ENCODE data around the gene PELI2. TPM values are rescaled to one million over a fixed set of nuclear protein-coding genes. Genes with fewer than 3 reads are reported as not detected.

Gene PELI2
- total RNA-seq, 2 experiments from 2014 or later: 0.57 to 0.68 TPM

- Mint-ChIP-seq H3K36me3 (ENCODE audit: low read depth) (no peaks in the 10 kb centered on the region), H3K27me3 (ENCODE audit: low read depth) (no peaks in the 10 kb centered on the region), H3K27ac (no peak overlapping the region), H3K9me3 (ENCODE audit: insufficient read depth) (no peaks in the 10 kb centered on the region), H3K4me3 (no peak overlapping the region), H3K4me1 (ENCODE audit: low read depth) (no peaks in the 10 kb centered on the region)
- ATAC-seq (no peak), DNase-seq (no peak)
- CTCF ChIA-PET: no interaction called here
- POLR2A ChIA-PET: no interaction called here
Measured at GRCh38 chr14:56244138-56244789, 126.1 kb downstream of the PELI2 start.

- Mint-ChIP-seq H3K27ac (no peak overlapping the region), H3K4me3 (no peak overlapping the region), H3K36me3 (ENCODE audit: low read depth) (no peaks in the 10 kb centered on the region), H3K9me3 (ENCODE audit: insufficient read depth) (no peaks in the 10 kb centered on the region), H3K4me1 (ENCODE audit: low read depth) (no peaks in the 10 kb centered on the region), H3K27me3 (ENCODE audit: low read depth) (no peaks in the 10 kb centered on the region)
- ChIA-PET POLR2A (no interaction called here), CTCF (no interaction called here)
- ATAC-seq (no peak), DNase-seq (no peak)
Measured at GRCh38 chr14:56247495-56248200, 129.4 kb downstream of the PELI2 start.

DNA sequence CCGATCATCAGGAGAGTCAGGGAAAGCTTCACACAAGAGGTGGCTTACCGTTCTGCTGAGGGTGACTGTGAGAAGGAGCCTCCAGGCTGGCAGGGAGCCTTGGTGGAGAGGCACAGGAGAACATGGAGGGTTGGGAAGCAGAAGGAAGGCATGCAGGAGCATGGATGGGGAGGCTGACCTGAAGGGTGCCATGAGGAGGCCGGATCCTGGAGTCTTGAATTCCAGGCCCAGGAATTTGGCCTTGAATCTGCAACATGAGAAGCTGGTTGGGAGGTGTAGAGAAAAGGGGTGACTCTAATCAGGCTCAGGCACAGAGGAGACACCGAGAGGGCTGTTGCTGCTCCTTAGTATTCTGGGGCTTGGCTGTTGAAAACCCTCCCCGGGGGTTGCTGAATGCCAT is 130.2 kb downstream of the PELI2 start:
- H3K4me3 Mint-ChIP-seq: no peak overlapping the region
- no peaks in the 10 kb centered on the region for H3K27me3 Mint-ChIP-seq (ENCODE audit: low read depth)
- POLR2A ChIA-PET: no interaction called here
- H3K36me3 Mint-ChIP-seq (ENCODE audit: low read depth): no peaks in the 10 kb centered on the region
- DNase-seq: no peak
- H3K27ac Mint-ChIP-seq: no peak overlapping the region
- no peaks in the 10 kb centered on the region for H3K9me3 Mint-ChIP-seq (ENCODE audit: insufficient read depth)
- no peaks in the 10 kb centered on the region for H3K4me1 Mint-ChIP-seq (ENCODE audit: low read depth)
- CTCF ChIA-PET: no interaction called here
- no peak for ATAC-seq

DNA sequence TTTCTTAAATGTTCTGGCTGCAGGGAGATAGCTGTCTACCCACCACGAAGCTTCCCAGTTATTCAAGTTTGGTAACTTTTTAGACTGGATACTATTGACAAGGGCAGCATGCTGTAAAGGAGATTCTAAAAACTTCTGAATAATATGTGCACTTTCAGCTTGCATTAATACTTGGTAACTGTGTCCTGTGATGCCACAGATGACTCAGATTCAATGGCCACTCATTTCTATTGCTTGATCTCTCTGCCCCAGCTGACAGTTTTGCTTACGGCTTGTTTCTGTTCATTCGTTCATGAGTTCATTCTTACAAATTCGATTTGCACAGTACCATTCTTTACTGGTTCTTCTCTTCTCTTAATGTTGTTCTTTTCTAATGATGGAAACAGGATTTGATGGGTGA is 142.8 kb downstream of the PELI2 start:
- ChIA-PET CTCF (no interaction called here), POLR2A (no interaction called here)
- no peak overlapping the region for H3K4me3 Mint-ChIP-seq
- no peaks in the 10 kb centered on the region for H3K27me3 Mint-ChIP-seq (ENCODE audit: low read depth)
- DNase-seq (no peak), ATAC-seq (no peak)
- H3K4me1 Mint-ChIP-seq (ENCODE audit: low read depth): no peaks in the 10 kb centered on the region
- H3K36me3 Mint-ChIP-seq (ENCODE audit: low read depth): no peaks in the 10 kb centered on the region
- H3K9me3 Mint-ChIP-seq (ENCODE audit: insufficient read depth): no peaks in the 10 kb centered on the region
- H3K27ac Mint-ChIP-seq: no peak overlapping the region

GRCh38 chr14:56262530-56262929 is 144.3 kb downstream of the PELI2 start:
- Mint-ChIP-seq H3K36me3 (ENCODE audit: low read depth) (no peaks in the 10 kb centered on the region), H3K27ac (no peak overlapping the region), H3K27me3 (ENCODE audit: low read depth) (no peaks in the 10 kb centered on the region), H3K9me3 (ENCODE audit: insufficient read depth) (no peaks in the 10 kb centered on the region), H3K4me1 (ENCODE audit: low read depth) (no peaks in the 10 kb centered on the region), H3K4me3 (no peak overlapping the region)
- DNase-seq (no peak), ATAC-seq (no peak)
- CTCF ChIA-PET: no interaction called here
- POLR2A ChIA-PET: no interaction called here

GRCh38 chr14:56268039-56268438 is 149.8 kb downstream of the PELI2 start:
- Mint-ChIP-seq H3K27me3 (ENCODE audit: low read depth) (no peaks in the 10 kb centered on the region), H3K9me3 (ENCODE audit: insufficient read depth) (no peaks in the 10 kb centered on the region), H3K36me3 (ENCODE audit: low read depth) (no peaks in the 10 kb centered on the region), H3K27ac (no peak overlapping the region), H3K4me3 (no peak overlapping the region), H3K4me1 (ENCODE audit: low read depth) (no peaks in the 10 kb centered on the region)
- ChIA-PET CTCF (no interaction called here), POLR2A (no interaction called here)
- no peak for DNase-seq
- ATAC-seq: no peak

DNA sequence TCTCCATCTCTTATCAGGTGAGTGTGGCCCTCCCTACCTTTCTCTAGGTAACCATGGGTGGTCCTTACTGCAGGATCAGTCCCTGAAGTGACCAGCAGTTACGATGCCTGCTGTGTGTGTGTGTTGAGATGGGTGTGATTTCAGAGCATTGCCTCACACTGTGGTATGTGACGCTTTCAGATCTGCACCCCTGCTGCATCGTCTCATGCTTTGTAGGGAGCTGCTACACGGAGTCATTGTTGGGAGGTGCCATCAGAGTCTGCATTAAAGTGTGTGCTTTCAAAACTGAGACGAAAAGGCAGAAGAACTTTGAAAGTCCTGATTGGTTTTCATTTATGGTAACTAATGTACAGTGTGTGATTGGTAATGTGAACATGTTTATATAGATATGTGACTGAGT is 150.5 kb downstream of the PELI2 start:
- Mint-ChIP-seq H3K27me3 (ENCODE audit: low read depth) (no peaks in the 10 kb centered on the region), H3K4me3 (no peak overlapping the region), H3K36me3 (ENCODE audit: low read depth) (no peaks in the 10 kb centered on the region), H3K4me1 (ENCODE audit: low read depth) (no peaks in the 10 kb centered on the region), H3K9me3 (ENCODE audit: insufficient read depth) (no peaks in the 10 kb centered on the region), H3K27ac (no peak overlapping the region)
- ATAC-seq (no peak), DNase-seq (no peak)
- ChIA-PET POLR2A (no interaction called here), CTCF (no interaction called here)

- POLR2A ChIA-PET: no interaction called here
- Mint-ChIP-seq H3K27ac (no peak overlapping the region), H3K4me1 (ENCODE audit: low read depth) (no peaks in the 10 kb centered on the region), H3K36me3 (ENCODE audit: low read depth) (no peaks in the 10 kb centered on the region), H3K4me3 (no peak overlapping the region), H3K9me3 (ENCODE audit: insufficient read depth) (no peaks in the 10 kb centered on the region), H3K27me3 (ENCODE audit: low read depth) (no peaks in the 10 kb centered on the region)
- CTCF ChIA-PET: no interaction called here
- ATAC-seq (no peak), DNase-seq (no peak)
Measured at GRCh38 chr14:56270921-56271320, 152.7 kb downstream of the PELI2 start.

DNA sequence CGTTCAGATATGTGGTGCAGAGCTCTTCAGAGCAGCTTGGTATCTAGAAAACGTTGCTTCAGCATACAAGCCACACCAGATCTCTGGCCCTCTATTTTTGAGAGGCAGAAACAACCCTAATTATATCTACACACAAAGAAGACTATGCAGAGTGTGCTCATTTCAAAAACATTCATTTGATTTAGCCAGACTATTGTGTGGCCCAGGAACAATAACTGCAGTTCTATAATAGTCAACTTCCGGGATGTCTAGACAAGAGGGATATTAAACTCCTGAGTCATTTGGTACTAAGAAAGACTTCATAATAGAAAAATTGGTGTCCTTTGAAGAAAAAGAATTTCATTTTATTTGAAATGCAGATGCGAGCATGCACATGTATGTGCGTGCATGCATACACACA is 153.8 kb downstream of the PELI2 start:
- POLR2A ChIA-PET: no interaction called here
- no peak for DNase-seq
- H3K36me3 Mint-ChIP-seq (ENCODE audit: low read depth): no peaks in the 10 kb centered on the region
- no peaks in the 10 kb centered on the region for H3K4me1 Mint-ChIP-seq (ENCODE audit: low read depth)
- H3K27me3 Mint-ChIP-seq (ENCODE audit: low read depth): no peaks in the 10 kb centered on the region
- no peak overlapping the region for H3K27ac Mint-ChIP-seq
- no peak for ATAC-seq
- CTCF ChIA-PET: no interaction called here
- no peaks in the 10 kb centered on the region for H3K9me3 Mint-ChIP-seq (ENCODE audit: insufficient read depth)
- H3K4me3 Mint-ChIP-seq: no peak overlapping the region

DNA sequence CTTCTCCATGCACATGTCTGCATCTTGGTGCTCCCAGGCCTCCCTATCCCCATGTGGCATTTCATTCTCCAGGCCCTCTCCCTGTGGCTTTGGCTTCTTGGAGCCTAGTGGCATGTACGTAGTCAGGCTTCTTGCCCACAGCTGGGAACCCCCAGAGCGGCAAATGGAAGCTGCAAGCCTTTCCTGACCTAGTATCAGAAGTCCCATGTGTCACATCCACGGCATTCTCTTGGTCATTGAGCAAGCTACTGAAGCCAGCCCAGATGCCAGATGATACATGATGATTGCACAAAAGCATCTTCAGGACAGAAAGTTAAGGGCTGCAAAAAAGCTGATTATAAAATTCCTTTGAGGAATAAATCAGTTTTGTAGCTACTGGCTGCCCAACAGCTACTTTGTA is 154.9 kb downstream of the PELI2 start:
- no peak for ATAC-seq
- Mint-ChIP-seq H3K27ac (no peak overlapping the region), H3K27me3 (ENCODE audit: low read depth) (no peaks in the 10 kb centered on the region), H3K4me3 (no peak overlapping the region), H3K36me3 (ENCODE audit: low read depth) (no peaks in the 10 kb centered on the region), H3K9me3 (ENCODE audit: insufficient read depth) (no peaks in the 10 kb centered on the region), H3K4me1 (ENCODE audit: low read depth) (no peaks in the 10 kb centered on the region)
- ChIA-PET POLR2A (no interaction called here), CTCF (interaction anchor here (1.0 kb wide), 1 partner anchor 67 kb away, joined by 3 read pairs; no protein-coding TSS in a partner anchor)
- DNase-seq: no peak

DNA sequence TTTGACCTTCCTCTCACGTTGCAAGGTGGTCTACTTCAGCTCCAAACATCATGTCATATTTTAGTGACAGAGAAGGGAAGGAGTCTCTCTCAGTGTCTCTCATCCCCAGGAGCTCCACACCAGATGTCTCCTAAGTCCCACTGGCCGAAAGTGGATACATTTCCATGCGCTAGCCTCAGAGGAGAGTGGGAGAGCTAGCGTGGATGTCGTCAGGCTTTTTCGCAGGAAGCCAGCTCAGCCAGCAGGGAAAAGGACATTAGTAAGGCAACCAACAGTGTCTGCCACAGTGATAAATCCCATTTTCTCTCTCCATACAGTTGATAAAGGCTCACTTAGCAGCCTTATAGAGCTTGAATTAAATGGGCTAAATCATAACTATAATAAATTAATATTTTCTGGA is 155.7 kb downstream of the PELI2 start:
- H3K27ac Mint-ChIP-seq: no peak overlapping the region
- no peak overlapping the region for H3K4me3 Mint-ChIP-seq
- H3K9me3 Mint-ChIP-seq (ENCODE audit: insufficient read depth): no peaks in the 10 kb centered on the region
- H3K4me1 Mint-ChIP-seq (ENCODE audit: low read depth): no peaks in the 10 kb centered on the region
- no peaks in the 10 kb centered on the region for H3K36me3 Mint-ChIP-seq (ENCODE audit: low read depth)
- H3K27me3 Mint-ChIP-seq (ENCODE audit: low read depth): no peaks in the 10 kb centered on the region
- CTCF ChIA-PET: no interaction called here
- no peak for ATAC-seq
- DNase-seq: no peak
- POLR2A ChIA-PET: no interaction called here

- DNase-seq: no peak
- Mint-ChIP-seq H3K4me1 (ENCODE audit: low read depth) (no peaks in the 10 kb centered on the region), H3K27ac (no peak overlapping the region), H3K4me3 (no peak overlapping the region), H3K27me3 (ENCODE audit: low read depth) (no peaks in the 10 kb centered on the region), H3K9me3 (ENCODE audit: insufficient read depth) (no peaks in the 10 kb centered on the region), H3K36me3 (ENCODE audit: low read depth) (no peaks in the 10 kb centered on the region)
- POLR2A ChIA-PET: no interaction called here
- CTCF ChIA-PET: interaction anchor here (0.8 to 1.8 kb wide), 2 partner anchors 27 to 66 kb away, joined by 3 to 4 read pairs; no protein-coding TSS in a partner anchor
- no peak for ATAC-seq
Measured at GRCh38 chr14:56274556-56274955, 156.3 kb downstream of the PELI2 start.

- Mint-ChIP-seq H3K36me3 (ENCODE audit: low read depth) (no peaks in the 10 kb centered on the region), H3K27ac (no peak overlapping the region), H3K4me1 (ENCODE audit: low read depth) (no peaks in the 10 kb centered on the region), H3K4me3 (no peak overlapping the region), H3K27me3 (ENCODE audit: low read depth) (no peaks in the 10 kb centered on the region), H3K9me3 (ENCODE audit: insufficient read depth) (no peaks in the 10 kb centered on the region)
- ChIA-PET POLR2A (no interaction called here), CTCF (interaction anchor here (1.8 kb wide), 1 partner anchor 64 kb away, joined by 4 read pairs; no protein-coding TSS in a partner anchor)
- ATAC-seq: no peak
- DNase-seq: no peak
Measured at GRCh38 chr14:56276108-56276507, 157.9 kb downstream of the PELI2 start.

Data from activated CD8-positive, alpha-beta T cell treated with anti-CD3 and anti-CD28 coated beads, Interleukin-2, amount 10 ng/mL, durations not matched to agents 7 days and 5 days (primary cell).